Endothelial cell of umbilical vein (primary cell): ENCODE results near the gene PDE1A. TPM values are rescaled to one million over a fixed set of nuclear protein-coding genes. Genes with fewer than 3 reads are reported as not detected.

Source experiments
- BruUV-seq: library from RNA; stranded (reverse); fragments of 400-500 nt; replicated peaks from 2 replicates; lab custom pipeline; 2021; lab: Mats Ljungman, UMichigan
- CTCF ChIA-PET: fragments of 300-600, 350-600 bp; sonication (Branson Sonifier 250); formaldehyde crosslinking; loops from one replicate; lab custom pipeline; 2021; ENCODE audit warnings: antibody characterized with exemption, inconsistent platforms; lab: Charles Lee
- POLR2A ChIA-PET: fragments of 300-600, 350-600 bp; sonication (Branson Sonifier 250); formaldehyde crosslinking; loops from one replicate; lab custom pipeline; 2021; ENCODE audit warnings: antibody characterized with exemption, inconsistent platforms; lab: Charles Lee
- DNase-seq: peaks from one replicate; pipeline ENCODE4 v3.0.0-alpha.2; 2011; ENCODE audit warnings: low read depth, low spot score
- FAIRE-seq: peaks from 2 replicates; lab custom pipeline; 2011; peaks lifted over from hg19 to GRCh38; lab: Jason Lieb, UNC
- H2AFZ ChIP-seq: 2 replicates; pipeline ENCODE4 v1.6.0; 2012; ENCODE audit warnings: low read depth, low read length, control low read depth, inconsistent platforms
- H3K27ac ChIP-seq: 2 replicates; pipeline ENCODE4 v1.5.1; 2011; ENCODE audit warnings: low read depth, mild to moderate bottlenecking, control low read depth, low read length, moderate library complexity; ENCODE audit not compliant: insufficient read depth
- H3K27me3 ChIP-seq, 2 experiments: 2 replicates each; pipeline versions ENCODE4 v1.6.0 to v1.6.1; 2011; ENCODE audit warnings: low read length in 2 of 2, mixed read lengths in 1 of 2; ENCODE audit not compliant: control insufficient read depth in 2 of 2, insufficient read depth in 2 of 2
- H3K36me3 ChIP-seq, 2 experiments: 2 replicates in 1 of 2; 3 replicates in 1 of 2; pipeline ENCODE4 v1.5.1; 2011; ENCODE audit warnings: low read length in 2 of 2, mild to moderate bottlenecking in 1 of 2, moderate library complexity in 1 of 2; ENCODE audit not compliant: control insufficient read depth in 2 of 2, insufficient read depth in 2 of 2; ENCODE audit errors: extremely low read depth in 1 of 2
- H3K4me1 ChIP-seq: 3 replicates; pipeline ENCODE4 v1.5.1; 2011; ENCODE audit warnings: mild to moderate bottlenecking, low read length; ENCODE audit not compliant: control insufficient read depth, insufficient read depth; ENCODE audit errors: extremely low read depth
- H3K4me2 ChIP-seq: 2 replicates; pipeline ENCODE4 v1.6.1; 2011; ENCODE audit warnings: low read length, control low read depth, mixed read lengths; ENCODE audit not compliant: insufficient read depth
- H3K4me3 ChIP-seq, 3 experiments: fragments of 200-600 bp in 1 of 3; sonication (generic), shearing (Covaris generic) in 1 of 3; replicated peaks in 1 of 3; 2 replicates each; pipeline ENCODE4 v1.5.1; 2011 to 2016; ENCODE audit warnings: control low read depth in 3 of 3, low read length in 3 of 3, mild to moderate bottlenecking in 2 of 3, inconsistent platforms in 1 of 3, low read depth in 1 of 3, moderate library complexity in 1 of 3; ENCODE audit not compliant: insufficient read depth in 1 of 3
- H3K79me2 ChIP-seq: 2 replicates; pipeline ENCODE4 v1.6.0; 2012; ENCODE audit warnings: low read length, inconsistent platforms; ENCODE audit not compliant: control insufficient read depth, insufficient read depth
- H3K9ac ChIP-seq: replicated peaks from 2 replicates; pipeline ENCODE3; 2011; ENCODE audit warnings: low read length, control low read depth; ENCODE audit not compliant: insufficient read depth; ENCODE audit errors: extremely low read depth
- H3K9me1 ChIP-seq: replicated peaks from 3 replicates; pipeline ENCODE4 v1.6.0; 2011; ENCODE audit warnings: mild to moderate bottlenecking, low read length; ENCODE audit not compliant: control insufficient read depth, insufficient read depth; ENCODE audit errors: extremely low read depth
- H3K9me3 ChIP-seq: replicated peaks from 2 replicates; pipeline ENCODE4 v1.5.1; 2012; ENCODE audit warnings: low read length, inconsistent platforms; ENCODE audit not compliant: control insufficient read depth, insufficient read depth
- H4K20me1 ChIP-seq: replicated peaks from 2 replicates; pipeline ENCODE3; 2011; ENCODE audit warnings: mild to moderate bottlenecking, low read length; ENCODE audit not compliant: control insufficient read depth, insufficient read depth; ENCODE audit errors: extremely low read depth
- EZH2 ChIP-seq: IDR thresholded peaks from 2 replicates; pipeline ENCODE4 v1.6.1; 2012; ENCODE audit warnings: borderline replicate concordance, low read depth, mild to moderate bottlenecking, moderate library complexity, low read length, inconsistent platforms; ENCODE audit not compliant: severe bottlenecking
- FOS ChIP-seq: IDR thresholded peaks from 2 replicates; pipeline ENCODE4 v1.6.1; 2011; ENCODE audit warnings: mild to moderate bottlenecking, low read length, moderate library complexity, borderline replicate concordance; ENCODE audit not compliant: insufficient read depth
- GATA2 ChIP-seq: IDR thresholded peaks from 2 replicates; pipeline ENCODE4 v1.7.0; 2011; ENCODE audit warnings: low read depth, mild to moderate bottlenecking, moderate library complexity, mixed read lengths, low read length; ENCODE audit not compliant: insufficient read length, insufficient read depth
- JUN ChIP-seq: IDR thresholded peaks from 2 replicates; pipeline ENCODE4 v1.6.1; 2011; ENCODE audit warnings: borderline replicate concordance, low read depth; ENCODE audit not compliant: insufficient read length, insufficient read depth
- MYC ChIP-seq: IDR thresholded peaks from one replicate; pipeline ENCODE4 v1.6.1; 2011; ENCODE audit warnings: mild to moderate bottlenecking, low read depth, low read length
- POLR2A ChIP-seq: IDR thresholded peaks from 2 replicates; pipeline ENCODE4 v1.6.1; 2012; ENCODE audit warnings: low read depth, mild to moderate bottlenecking, control low read depth, low read length
- POLR2AphosphoS5 ChIP-seq: IDR thresholded peaks from 2 replicates; pipeline ENCODE4 v1.6.1; 2012; ENCODE audit warnings: low read depth, mild to moderate bottlenecking, control low read depth, low read length, moderate library complexity; ENCODE audit not compliant: insufficient read depth
- dilution Hi-C: fragments of 300-500 bp; cut with MboI; formaldehyde crosslinking; loops from one replicate; pipeline ENCODE4 v1.15.0; 2019; ENCODE audit warnings: low sequenced_read_pairs; ENCODE audit not compliant: extremely low pct_ligation_motif_present
- intact Hi-C: fragments of 100-400 bp; cut with micrococcal nuclease; formaldehyde crosslinking; loops from one replicate; pipeline ENCODE4 v1.10.0; 2022
- polyA plus RNA-seq, 4 experiments: library from polyadenylated mRNA; depleted of rRNA in 3 of 4; stranded (reverse) in 3 of 4; unstranded in 1 of 4; fragments of >200 nt; gene quantifications; 2 replicates each; pipeline versions ENCODE4 v1.2.1 to v1.2.3, GENCODE V29; 2011 to 2012; ENCODE audit warnings: missing spikeins in 1 of 4
- total RNA-seq: library from RNA; stranded (reverse); gene quantifications from 2 replicates; pipeline ENCODE4 v1.2.3, GENCODE V29; 2021
- TF ChIP-seq, protein P1 (sequence below): IDR thresholded peaks from 2 replicates; pipeline ENCODE4 v1.6.1; 2011; ENCODE audit not compliant: insufficient read depth, insufficient read length
- TF ChIP-seq, protein P2 (sequence below), 2 donors: IDR thresholded peaks; 1 replicate in 1 of 2; 2 replicates in 1 of 2; pipeline ENCODE4 v1.5.1; 2011; ENCODE audit warnings: low read length in 2 of 2, mild to moderate bottlenecking in 2 of 2, moderate library complexity in 2 of 2, control low read depth in 1 of 2, inconsistent platforms in 1 of 2, low read depth in 1 of 2; ENCODE audit not compliant: insufficient read depth in 1 of 2; ENCODE audit errors: extremely low read depth in 1 of 2

The PDE1A gene
- total and polyA plus RNA-seq, 2 donors (not counting 3 experiments of a cell fraction or from before 2014, with no cell fraction given): 0.43 to 0.49 TPM

DNA sequence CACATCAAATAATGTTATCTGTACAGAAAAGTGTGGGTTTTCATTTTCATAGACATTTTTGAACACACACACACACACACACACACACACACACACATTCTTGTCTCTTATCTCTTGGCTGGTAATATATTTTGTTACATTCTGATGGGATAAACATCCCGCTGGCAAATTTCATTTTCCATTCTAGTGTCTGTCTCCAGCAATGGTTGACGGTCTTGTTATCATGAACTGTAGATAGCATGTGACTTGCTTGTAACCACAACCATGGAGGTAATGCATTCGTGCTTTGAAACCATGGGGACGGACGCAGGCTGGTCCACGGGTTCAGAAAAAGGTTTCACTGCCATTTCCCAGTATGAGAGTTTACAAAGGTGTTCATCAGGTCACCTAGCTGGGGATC, 284.8 kb downstream of the PDE1A start:
- no peak overlapping the region for H3K4me3 ChIP-seq
- no peaks in the 10 kb centered on the region for H3K9me1 ChIP-seq
- peak; percentile 11 for DNase-seq
- BruUV-seq: no TSS peak
- no peaks in the 10 kb centered on the region for H3K79me2 ChIP-seq
- H3K27me3 ChIP-seq: no peaks in the 10 kb centered on the region
- intact Hi-C loops (no loop called here), dilution Hi-C loops (no loop called here)
- peak overlapping the region; percentile 9 for H2AFZ ChIP-seq
- CTCF ChIA-PET: interaction anchor here (1.0 kb wide), 1 partner anchor 45 kb away, joined by 3 read pairs; no protein-coding TSS in a partner anchor
- H3K27ac ChIP-seq: no peak overlapping the region
- H3K4me1 ChIP-seq: peaks cover 17% of the 10 kb centered on the region
- POLR2A ChIA-PET: no interaction called here
- H3K4me2 ChIP-seq: no peak overlapping the region
- no peaks in the 10 kb centered on the region for H3K9me3 ChIP-seq
- TF ChIP-seq FOS (no peak), EZH2 (no peak), GATA2 (no peak), JUN (no peak), POLR2AphosphoS5 (no peak), POLR2A (no peak), MYC (no peak)
- TF ChIP-seq, protein P1, sequence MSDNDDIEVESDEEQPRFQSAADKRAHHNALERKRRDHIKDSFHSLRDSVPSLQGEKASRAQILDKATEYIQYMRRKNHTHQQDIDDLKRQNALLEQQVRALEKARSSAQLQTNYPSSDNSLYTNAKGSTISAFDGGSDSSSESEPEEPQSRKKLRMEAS: no peak
- TF ChIP-seq, protein P2, sequence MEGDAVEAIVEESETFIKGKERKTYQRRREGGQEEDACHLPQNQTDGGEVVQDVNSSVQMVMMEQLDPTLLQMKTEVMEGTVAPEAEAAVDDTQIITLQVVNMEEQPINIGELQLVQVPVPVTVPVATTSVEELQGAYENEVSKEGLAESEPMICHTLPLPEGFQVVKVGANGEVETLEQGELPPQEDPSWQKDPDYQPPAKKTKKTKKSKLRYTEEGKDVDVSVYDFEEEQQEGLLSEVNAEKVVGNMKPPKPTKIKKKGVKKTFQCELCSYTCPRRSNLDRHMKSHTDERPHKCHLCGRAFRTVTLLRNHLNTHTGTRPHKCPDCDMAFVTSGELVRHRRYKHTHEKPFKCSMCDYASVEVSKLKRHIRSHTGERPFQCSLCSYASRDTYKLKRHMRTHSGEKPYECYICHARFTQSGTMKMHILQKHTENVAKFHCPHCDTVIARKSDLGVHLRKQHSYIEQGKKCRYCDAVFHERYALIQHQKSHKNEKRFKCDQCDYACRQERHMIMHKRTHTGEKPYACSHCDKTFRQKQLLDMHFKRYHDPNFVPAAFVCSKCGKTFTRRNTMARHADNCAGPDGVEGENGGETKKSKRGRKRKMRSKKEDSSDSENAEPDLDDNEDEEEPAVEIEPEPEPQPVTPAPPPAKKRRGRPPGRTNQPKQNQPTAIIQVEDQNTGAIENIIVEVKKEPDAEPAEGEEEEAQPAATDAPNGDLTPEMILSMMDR (IDR thresholded peaks at IDR 0.05; ENCODE audit: extremely low read depth in 1 of 2, insufficient read depth in 1 of 2, low read depth in 1 of 2, low read length in 2 of 2): no peak
- no peak for FAIRE-seq
- H3K9ac ChIP-seq: no peak overlapping the region
- no peaks in the 10 kb centered on the region for H3K36me3 ChIP-seq
- no peaks in the 10 kb centered on the region for H4K20me1 ChIP-seq
